Naive B cell (primary cell): Measurements from ENCODE around the gene HMG20A. TPM values are rescaled to one million over a fixed set of nuclear protein-coding genes. Genes with fewer than 3 reads are reported as not detected.

Source experiments
- ATAC-seq, 2 donors: fragments of 150-1000 bp; cut with Tn5 transposase; 2 replicates each; pipeline ENCODE4 v1.10.0; 2021; ENCODE audit warnings: low read depth in 2 of 2, mild to moderate bottlenecking in 2 of 2, moderate library complexity in 2 of 2
- DNase-seq: peaks from one replicate; pipeline ENCODE4 v3.0.0; 2022
- H3K27ac Mint-ChIP-seq, 6 donors: one replicate each; pipeline ENCODE4 v1.8.0; 2020 to 2022; ENCODE audit warnings: mild to moderate bottlenecking in 6 of 6, mixed read lengths in 6 of 6, moderate library complexity in 5 of 6, inconsistent platforms in 2 of 6
- H3K27me3 Mint-ChIP-seq, 3 donors: one replicate each; pipeline ENCODE4 v1.8.0; 2021 to 2022; ENCODE audit warnings: mixed read lengths in 3 of 3, mild to moderate bottlenecking in 1 of 3
- H3K36me3 Mint-ChIP-seq, 2 donors: one replicate each; pipeline ENCODE4 v1.8.0; 2020 to 2022; ENCODE audit warnings: mixed read lengths in 2 of 2, inconsistent platforms in 1 of 2, mild to moderate bottlenecking in 1 of 2
- H3K4me1 Mint-ChIP-seq, 3 donors: one replicate each; pipeline ENCODE4 v1.8.0; 2020 to 2022; ENCODE audit warnings: mixed read lengths in 3 of 3, inconsistent platforms in 1 of 3, mild to moderate bottlenecking in 1 of 3, moderate library complexity in 1 of 3
- H3K4me3 Mint-ChIP-seq, 8 donors: one replicate each; pipeline ENCODE4 v1.8.0; 2020 to 2022; ENCODE audit warnings: mild to moderate bottlenecking in 8 of 8, mixed read lengths in 8 of 8, moderate library complexity in 8 of 8, inconsistent platforms in 2 of 8
- H3K9me3 Mint-ChIP-seq, 7 donors: one replicate each; pipeline ENCODE4 v1.8.0; 2020 to 2022; ENCODE audit warnings: mixed read lengths in 7 of 7, mild to moderate bottlenecking in 5 of 7, inconsistent platforms in 2 of 7, moderate library complexity in 1 of 7
- polyA plus RNA-seq, 6 donors: library from polyadenylated mRNA; unstranded; fragments of 300-500 nt; fragmentation: Illumina TruSeq; gene quantifications; one replicate each; pipeline ENCODE4 v1.2.3, GENCODE V29; 2021; ENCODE audit warnings: low read depth in 6 of 6

The HMG20A gene
- polyA plus RNA-seq, 6 donors from 2014 or later = 32.4 to 55.8 (median 41.0) TPM

DNA sequence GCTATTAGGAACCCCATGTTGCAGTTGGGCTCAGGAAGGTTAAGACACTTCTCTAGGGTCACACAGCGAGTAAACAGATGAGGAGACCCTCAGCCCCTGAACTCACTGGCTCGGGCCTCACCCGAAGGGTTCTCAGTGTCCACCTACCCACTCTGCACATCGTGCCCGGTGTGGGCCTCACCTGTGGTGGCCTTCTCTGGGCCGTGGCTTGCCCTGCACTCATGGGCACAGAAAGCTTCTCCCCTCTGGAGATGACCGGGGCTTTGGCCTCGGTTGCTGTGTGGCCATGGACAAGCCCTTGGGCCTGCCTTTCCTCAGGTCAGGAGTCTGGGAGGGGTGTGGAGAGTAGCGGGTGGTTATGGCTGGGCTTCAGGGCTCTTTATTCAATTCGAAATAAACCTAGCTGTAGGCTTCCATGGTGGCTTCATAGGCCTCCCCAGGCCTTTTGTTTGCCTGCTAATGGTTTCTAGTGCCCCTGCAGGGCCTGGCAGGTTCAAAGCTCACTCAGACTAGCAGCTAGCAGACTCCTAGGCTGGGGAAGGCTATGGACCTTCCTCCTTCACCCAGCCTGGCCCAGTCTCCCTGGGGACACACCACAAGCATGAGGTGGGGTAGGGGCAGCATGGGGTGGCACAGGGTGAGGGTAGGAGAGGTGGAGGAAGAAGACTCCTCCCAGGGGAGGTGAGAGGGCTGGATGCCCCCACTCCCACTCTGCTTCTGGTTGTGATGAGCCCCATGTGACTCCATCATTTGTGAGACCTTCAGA lies 108.9 kb downstream of the HMG20A start:
- DNase-seq (no peak), ATAC-seq (no peak)
- peaks cover 0 to 2% (median 0%) of the 10 kb centered on the region in 7 donors for H3K9me3 Mint-ChIP-seq
- no peaks in the 10 kb centered on the region for H3K36me3 Mint-ChIP-seq
- H3K4me3 Mint-ChIP-seq = no peak overlapping the region
- H3K4me1 Mint-ChIP-seq = peaks cover 0 to 7% (median 3%) of the 10 kb centered on the region in 3 donors
- no peak overlapping the region for H3K27ac Mint-ChIP-seq
- H3K27me3 Mint-ChIP-seq = peaks cover 0 to 8% (median 0%) of the 10 kb centered on the region in 3 donors

DNA sequence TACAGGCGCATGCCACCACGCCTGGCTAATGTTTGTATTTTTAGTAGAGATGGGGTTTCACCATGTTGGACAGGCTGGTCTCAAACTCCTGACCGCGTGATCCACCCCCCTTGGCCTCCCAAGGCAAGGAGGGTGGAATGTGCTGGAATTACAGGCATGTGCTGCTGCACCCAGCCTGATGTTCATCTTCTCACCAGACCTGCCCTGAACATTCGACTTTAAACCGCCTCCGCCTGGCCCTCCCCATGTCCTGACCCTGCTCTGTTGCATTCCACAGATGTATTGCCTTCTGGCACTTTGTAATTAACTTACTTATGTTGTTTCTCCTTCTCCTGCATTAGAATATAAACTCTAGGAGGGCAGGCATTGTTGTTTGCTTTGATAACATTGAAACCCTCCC lies 109.9 kb downstream of the HMG20A start:
- peaks cover 3 to 12% (median 6%) of the 10 kb centered on the region in 3 donors for H3K4me1 Mint-ChIP-seq
- H3K27ac Mint-ChIP-seq = peak overlapping the region in 1 of 6 donors; percentile 21
- no peaks in the 10 kb centered on the region for H3K9me3 Mint-ChIP-seq
- DNase-seq (no peak), ATAC-seq (no peak)
- no peak overlapping the region for H3K4me3 Mint-ChIP-seq
- peaks cover 0 to 8% (median 0%) of the 10 kb centered on the region in 3 donors for H3K27me3 Mint-ChIP-seq
- H3K36me3 Mint-ChIP-seq = no peaks in the 10 kb centered on the region

DNA sequence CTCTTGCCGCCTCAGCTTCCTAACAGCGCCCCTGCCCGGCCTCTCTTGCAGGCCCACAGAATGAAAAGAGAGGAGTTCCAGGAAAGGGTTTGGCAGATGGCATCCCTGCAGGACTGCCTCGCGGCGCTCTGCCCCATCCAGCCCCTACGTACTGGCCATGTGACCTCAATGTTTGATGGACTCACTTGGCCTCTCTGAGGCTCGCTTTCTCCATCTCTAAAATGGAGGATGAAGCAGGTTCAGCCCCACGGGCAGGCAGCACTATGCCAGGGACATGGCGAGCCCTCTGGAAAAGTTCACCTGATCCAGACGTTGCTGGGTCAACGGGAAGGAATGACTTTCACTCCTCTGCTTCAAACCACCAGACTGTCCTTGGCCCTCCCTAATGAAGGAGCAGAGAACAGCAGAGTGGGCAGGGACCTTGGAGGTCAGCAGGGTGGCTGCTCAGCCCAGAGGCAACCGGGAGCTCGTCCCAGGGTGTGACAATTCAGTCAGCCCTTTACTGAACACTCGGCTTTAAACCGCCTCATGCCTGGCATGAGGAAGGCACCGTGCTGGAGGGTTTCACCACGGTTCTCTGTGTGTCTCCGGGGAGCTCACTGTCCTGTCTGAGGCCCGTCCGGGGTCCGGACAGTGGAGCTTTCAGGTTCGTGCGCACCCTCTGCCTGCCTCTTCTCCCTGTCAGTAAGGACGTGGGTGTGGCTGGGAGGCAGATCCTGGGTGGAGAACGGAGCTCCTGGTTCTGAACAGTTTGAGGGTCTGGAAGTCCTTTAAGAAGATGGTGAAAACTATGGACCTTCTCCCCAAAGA lies 110.7 kb downstream of the HMG20A start:
- no peaks in the 10 kb centered on the region for H3K9me3 Mint-ChIP-seq
- no peak for ATAC-seq

DNA sequence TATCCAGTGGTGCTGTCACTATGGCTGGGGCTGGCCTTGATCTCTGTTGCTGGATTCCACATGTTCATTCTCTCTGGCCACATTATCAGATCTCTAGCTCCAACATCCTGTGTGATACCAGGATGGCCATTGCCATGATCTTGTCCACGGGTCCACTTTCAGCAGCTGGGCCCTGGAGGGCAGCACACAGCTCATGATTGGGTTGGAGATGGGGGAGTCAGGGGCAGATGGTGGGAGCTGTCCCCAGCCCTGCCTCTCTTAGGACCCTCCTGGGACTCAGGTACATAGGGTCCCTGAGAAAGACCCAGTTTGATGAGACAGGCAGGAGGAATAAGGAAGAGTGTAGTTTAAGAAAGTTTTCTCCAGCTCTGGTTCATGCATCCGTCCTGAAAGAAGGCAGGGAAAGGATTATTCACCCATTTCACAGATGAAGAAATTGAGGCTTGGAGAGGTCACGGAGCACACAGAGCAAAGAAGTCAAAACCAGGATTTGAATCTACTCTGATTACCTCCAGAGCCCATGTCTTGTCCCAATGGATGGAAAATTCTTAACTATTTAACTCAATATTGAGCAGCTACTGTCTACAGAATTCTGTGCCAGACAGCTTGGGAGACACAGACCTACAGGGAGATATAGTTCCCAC lies 111.5 kb downstream of the HMG20A start:
- ATAC-seq = no peak
- Mint-ChIP-seq H3K36me3 (no peaks in the 10 kb centered on the region), H3K4me1 (peaks cover 18 to 29% (median 22%) of the 10 kb centered on the region in 3 donors), H3K27me3 (peaks cover 0 to 8% (median 0%) of the 10 kb centered on the region in 3 donors), H3K4me3 (no peak overlapping the region), H3K9me3 (no peaks in the 10 kb centered on the region), H3K27ac (peak overlapping the region in 2 of 6 donors; percentile 14 to 44)
- no peak for DNase-seq

More for the DNA sequence above, 110.7 kb downstream of the HMG20A start:
- peaks cover 10 to 21% (median 14%) of the 10 kb centered on the region in 3 donors for H3K4me1 Mint-ChIP-seq
- no peak overlapping the region for H3K27ac Mint-ChIP-seq
- DNase-seq = no peak
- no peak overlapping the region for H3K4me3 Mint-ChIP-seq
- peaks cover 0 to 8% (median 0%) of the 10 kb centered on the region in 3 donors for H3K27me3 Mint-ChIP-seq
- H3K36me3 Mint-ChIP-seq = no peaks in the 10 kb centered on the region

DNA sequence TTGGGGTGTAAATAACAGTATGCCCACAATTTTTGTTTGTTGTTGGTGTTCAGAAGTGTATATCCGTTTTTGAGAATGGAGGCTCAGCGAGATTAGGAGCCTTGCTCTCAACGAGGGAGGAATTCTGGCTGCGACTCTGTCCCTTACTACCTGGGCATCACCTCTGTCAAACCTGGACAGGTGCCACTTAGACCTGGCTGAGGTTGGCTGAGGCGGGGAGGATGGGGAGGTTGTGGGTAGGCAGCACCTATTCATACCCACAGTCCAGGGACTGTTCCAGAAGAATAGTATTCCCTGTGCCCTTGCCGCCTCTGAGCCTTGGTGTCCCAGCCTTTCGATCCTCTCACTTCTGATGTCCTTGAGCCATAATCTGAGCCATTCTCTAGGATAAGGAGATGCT lies 112.2 kb downstream of the HMG20A start:
- Mint-ChIP-seq H3K9me3 (no peaks in the 10 kb centered on the region), H3K27ac (no peak overlapping the region), H3K4me3 (no peak overlapping the region), H3K4me1 (peaks cover 24 to 33% (median 28%) of the 10 kb centered on the region in 3 donors), H3K36me3 (no peaks in the 10 kb centered on the region), H3K27me3 (peaks cover 0 to 8% (median 0%) of the 10 kb centered on the region in 3 donors)
- DNase-seq (no peak), ATAC-seq (no peak)

DNA sequence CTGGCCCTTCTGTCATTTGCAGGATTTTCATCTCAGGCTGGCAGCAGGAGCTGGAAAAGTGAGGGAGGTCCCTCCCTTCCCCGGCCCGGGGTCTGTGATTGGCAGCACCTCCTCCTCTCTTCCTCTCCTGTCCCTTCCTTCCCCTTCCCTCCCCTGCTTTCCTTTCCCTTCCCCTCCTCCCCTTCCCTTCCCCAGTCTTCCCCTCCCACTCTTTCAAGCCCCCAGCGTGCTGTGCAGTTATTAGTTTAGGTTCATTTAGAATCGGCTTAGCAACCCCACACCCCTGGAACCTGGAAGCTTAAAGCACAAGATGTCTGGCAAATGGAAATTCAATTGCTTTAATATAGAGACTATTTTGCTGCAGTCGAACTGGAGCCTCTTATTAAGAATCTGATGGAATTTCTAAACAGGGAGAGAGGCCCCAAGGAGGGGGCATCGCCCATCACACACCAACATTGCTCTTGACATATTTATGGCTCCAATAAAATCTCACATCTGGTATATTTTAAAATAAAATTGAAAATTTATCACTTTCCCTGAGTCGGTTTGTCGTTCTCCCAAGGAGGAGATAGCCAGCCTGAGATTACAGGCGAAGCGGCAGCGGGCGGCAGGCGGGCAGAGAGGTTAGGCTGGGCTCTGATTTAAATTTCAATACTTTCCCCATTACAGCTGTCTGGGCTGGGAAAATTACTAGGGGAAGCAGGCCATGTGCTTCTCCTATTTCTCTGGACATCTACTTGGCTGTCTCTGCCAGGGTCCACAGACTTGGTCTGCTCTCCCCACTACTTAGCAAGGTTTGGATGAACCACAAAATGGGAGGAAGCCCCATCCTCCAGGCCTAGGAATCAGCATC lies 113.1 kb downstream of the HMG20A start:
- no peaks in the 10 kb centered on the region for H3K9me3 Mint-ChIP-seq
- H3K27ac Mint-ChIP-seq = peak overlapping the region in 1 of 6 donors; percentile 43
- peaks cover 34 to 42% (median 38%) of the 10 kb centered on the region in 3 donors for H3K4me1 Mint-ChIP-seq
- no peak overlapping the region for H3K4me3 Mint-ChIP-seq
- DNase-seq (no peak), ATAC-seq (no peak)
- H3K36me3 Mint-ChIP-seq = no peaks in the 10 kb centered on the region
- H3K27me3 Mint-ChIP-seq = peaks cover 0 to 8% (median 0%) of the 10 kb centered on the region in 3 donors

Other genes starting within 250 kb of the HMG20A start
- 1 to 10 TPM in 5 of 6 donors, not detected in 1; 3.4 to 6.2 (median 4.2) TPM for gene PEAK1, start 784 bp upstream of the HMG20A start, polyA plus RNA-seq
- gene LINGO1, start 212.0 kb downstream of the HMG20A start, polyA plus RNA-seq = not detected